Eye (tissue), 1 donor: Measurements from ENCODE around the gene BMP10.
"Not testable (repeated sequence)": the region's sequence is repeated elsewhere in the genome, so short reads cannot be mapped to it uniquely, and the experiment has no call there.

Experiments
- DNase-seq: peaks from one replicate; pipeline ENCODE4 v3.0.0-alpha.2; 2015

BMP10 gene, protein sequence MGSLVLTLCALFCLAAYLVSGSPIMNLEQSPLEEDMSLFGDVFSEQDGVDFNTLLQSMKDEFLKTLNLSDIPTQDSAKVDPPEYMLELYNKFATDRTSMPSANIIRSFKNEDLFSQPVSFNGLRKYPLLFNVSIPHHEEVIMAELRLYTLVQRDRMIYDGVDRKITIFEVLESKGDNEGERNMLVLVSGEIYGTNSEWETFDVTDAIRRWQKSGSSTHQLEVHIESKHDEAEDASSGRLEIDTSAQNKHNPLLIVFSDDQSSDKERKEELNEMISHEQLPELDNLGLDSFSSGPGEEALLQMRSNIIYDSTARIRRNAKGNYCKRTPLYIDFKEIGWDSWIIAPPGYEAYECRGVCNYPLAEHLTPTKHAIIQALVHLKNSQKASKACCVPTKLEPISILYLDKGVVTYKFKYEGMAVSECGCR

DNA sequence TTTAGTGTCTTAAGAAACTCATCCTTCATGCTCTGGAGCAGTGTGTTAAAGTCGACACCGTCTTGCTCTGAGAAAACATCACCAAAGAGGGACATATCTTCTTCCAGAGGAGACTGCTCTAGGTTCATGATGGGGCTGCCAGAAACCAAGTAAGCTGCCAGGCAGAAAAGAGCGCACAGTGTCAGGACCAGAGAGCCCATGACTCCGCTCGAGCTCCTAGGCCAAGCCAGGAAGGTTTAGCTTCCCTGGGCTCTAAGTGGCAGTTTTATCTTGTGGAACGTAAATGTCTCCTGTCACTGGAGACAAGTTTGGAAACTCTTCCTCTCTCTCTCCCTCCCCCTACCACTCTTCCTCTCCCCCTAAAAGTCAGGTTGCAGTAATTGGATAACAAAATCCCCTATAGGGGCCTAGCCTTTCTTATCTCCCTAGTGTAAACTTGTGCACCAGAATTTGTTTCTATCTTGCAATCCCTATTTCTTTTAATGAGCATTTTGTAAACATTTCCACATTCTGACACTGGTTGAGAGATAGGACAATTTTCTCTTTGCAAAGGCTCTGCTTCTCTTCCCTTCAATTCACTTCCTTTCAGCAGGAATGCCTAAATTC is at the start of gene BMP10:
Gene BMP10, minus strand, starts transcription at position 239 of the 606 bp plus-strand sequence. Its CDS starts 39 bp downstream, at position 200.
- DNase-seq, result no peak

DNA sequence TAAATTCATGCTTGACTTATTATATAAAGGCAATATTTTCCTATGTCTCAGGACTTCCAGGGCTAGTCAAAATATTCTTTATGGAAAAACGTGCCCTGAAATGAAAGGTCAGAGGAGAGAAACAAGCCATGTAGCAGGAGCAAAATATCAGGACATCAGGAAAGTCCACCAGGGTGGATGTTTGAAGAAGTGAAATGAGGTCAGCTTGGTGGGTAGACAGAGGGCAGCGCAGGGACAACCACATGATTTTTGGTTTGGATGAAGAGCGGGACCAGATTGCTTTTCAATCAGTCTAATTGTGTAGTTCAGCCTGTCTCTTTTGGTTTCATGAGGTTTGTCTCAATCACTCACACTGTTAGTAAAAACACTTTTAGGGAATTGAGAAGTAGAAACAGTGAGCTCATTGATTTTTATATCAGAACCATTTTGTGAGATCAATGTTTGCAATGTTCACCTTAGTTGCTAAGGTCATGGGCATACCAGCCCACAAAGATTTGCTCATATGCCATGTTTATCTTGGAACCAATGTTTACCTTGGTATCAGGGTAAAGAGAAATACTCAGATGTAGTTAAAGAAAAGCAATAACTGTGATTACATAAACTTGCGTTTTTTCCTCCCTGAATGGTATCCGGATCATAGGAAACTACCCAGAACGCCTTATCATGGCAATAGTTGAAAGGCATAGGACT is 49.4 kb upstream of the BMP10 start:
- DNase-seq, result no peak

DNA sequence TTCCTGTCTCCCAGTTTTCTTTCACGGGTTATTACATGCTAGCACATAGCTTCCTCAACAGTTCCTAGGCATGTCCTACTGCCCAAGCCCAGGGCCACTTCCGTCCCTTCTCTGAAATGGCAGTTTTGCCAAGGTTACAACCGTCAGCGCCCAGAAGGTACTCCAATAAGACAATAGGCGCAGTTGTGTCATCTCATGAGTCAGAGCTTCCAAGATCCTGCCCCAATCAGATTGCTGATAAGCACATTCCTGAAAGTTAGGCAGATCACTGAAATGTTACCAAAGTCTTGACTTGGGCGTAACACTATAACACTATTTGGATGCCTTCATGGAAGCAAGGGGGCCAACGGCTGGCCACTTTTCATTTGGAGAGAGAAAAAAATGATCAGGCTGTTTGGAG is 47.3 kb upstream of the BMP10 start:
- no peak for DNase-seq

DNA sequence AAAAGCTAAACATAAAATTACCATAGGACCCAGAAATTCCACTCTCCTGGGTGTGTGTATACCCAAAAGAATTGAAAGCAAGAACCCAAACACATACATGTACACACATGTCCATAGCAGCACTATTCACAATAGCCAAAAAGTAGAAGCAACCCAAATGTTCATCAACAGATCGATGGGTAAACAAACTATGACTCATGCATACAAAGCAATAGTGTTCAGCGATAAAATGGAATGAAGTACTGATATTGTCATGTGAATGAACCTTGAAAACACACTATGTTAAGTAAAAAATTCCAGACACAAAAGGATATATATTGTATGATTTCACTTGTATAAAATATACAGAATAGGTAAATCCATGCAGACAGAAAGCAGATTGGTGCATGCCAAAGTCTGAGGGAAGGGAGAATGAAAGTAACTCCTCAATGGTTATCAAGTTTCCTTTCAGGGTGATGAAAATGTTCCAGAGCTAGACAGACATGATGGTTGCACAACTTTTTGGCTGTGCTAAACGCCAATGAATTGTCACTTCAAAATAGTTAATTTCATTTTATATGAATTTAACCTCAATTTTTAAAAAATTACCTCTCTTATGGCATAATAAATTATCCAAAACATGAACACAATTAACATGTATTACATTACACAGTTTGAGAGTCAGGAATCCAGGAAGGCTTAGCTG is 46.0 kb upstream of the BMP10 start:
- DNase-seq, result no peak

DNA sequence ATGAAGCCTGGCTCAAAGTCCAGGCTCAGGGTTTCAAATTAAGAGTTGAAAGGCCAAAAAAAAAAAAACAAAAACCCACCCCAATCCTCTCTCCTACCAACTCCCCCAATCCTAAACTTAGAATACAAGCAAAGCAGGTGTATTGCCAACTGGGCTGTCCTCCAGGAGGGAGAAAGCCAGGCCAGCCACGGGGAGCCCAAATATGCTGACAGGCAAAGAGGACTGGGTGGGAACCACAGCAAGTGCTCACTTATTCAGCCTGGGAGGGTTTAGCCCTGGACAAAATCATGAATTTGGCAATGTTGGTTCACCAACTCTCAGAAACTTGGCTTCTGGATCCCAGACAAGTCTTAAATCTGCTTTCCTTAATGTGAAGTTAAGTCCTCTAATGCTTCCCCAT is 45.0 kb upstream of the BMP10 start:
- DNase-seq, result no peak

DNA sequence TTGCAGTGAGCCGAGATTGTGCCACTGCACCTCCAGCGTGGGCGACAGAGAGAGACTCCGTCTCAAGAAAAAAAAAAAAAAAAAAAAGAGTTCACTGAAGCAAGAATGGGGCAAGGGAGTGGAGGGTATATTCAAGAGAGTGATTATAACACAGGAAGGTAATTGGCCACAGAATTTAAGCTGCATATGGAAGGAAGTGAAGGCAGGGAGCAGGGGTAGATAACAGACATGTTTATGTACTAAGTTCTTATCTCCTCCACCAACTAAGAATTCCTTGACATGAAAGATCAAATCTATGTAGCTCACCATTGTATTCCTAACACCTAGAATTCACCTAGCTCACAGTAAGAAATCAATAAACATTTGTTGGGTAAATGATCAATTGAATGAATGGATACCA is 44.2 kb upstream of the BMP10 start:
- DNase-seq, result no peak

DNA sequence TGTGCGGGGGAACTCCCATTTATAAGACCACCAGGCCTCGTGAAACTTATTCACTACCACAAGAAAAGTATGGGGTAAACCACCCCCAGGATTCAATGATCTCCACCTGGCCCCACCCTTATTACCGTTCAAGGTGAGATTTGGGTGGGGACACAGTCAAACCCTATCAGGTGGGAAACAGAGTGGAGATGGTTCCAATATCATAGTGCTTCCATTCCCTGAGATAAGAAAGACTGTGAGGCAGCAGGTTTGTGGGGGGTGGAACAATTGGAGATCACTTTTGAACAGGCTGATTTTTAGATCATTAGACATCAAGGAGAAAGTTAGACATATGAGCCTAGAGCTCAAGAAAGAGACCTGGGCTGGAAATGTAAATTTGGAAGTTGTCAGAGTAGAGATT is 42.2 kb upstream of the BMP10 start:
- DNase-seq, result no peak

DNA sequence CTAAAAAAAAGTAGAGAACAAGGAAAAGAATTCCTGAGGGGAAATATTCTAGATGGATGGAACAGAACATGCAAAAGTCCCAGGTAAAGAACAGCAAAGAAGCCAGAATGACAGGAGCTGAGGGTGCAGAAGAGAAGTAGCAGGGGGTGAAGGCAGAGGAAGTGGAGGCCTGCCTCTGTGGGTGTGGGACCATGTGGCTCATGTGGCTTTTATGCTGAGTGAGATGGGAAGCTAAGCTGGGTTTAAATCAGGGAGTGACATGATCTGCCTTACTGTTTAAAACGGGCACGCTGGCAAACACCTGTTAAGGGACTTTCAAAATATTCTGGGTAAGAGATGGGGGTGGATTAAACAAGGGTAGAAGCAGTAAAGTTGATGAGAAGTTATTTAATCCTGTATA is 41.5 kb upstream of the BMP10 start:
- DNase-seq, result no peak

DNA sequence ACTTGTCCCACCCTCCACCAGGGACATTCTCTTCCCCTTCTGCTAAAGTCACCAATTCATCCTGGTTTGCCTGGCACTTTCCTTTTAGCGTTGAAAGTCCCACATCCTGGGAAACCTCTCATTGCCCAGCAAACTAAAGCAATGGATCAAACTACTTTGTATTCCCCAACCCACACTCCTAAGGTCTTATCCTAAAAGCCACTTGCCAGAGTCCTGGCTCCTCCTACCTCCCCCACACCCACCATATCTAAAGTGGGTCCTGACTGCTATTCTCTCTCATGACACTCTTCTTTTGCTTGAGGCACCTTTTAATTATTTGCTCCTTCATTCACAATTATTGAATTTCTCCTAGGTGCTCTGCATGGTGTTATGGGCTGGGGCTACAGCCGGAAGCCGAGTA is 40.9 kb upstream of the BMP10 start:
- no peak for DNase-seq

DNA sequence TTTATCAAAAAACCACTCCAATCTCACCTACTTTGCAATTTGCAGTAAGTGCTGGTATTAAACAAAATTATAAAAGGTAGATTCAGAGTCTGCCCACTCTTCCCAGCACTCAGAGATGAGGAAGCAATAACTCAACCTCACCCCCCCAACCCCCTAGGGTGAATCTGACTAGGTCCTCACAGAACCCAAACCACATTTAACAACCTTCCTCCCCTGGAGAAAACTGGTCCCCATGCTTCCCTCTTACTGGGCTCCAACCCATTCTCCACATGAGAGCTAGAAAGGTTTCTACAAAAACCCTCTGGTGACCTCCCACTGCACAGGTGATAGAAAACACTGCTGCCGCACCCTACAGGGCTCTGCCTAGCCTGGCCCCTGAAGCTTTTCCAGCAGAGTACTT is 40.5 kb upstream of the BMP10 start:
- no peak for DNase-seq

DNA sequence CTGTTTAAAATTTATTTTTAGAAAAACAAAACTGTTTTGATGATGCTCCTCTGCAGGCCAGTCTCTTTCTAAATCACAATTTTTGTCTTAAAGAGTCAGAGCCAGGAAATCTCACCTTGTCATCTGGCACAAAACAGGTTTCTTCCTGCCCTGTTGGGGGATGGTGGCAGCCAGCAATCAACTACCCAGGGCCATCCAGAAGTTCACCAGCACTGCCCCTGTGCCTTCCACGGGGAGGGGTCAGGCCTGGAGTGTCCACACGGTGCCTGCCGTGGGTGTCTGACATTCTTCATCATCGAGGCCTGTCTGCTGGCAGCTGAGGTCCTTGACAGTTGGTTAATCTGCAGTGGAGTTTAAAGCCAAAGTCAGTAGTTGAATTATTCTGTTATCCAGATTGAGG is 40.0 kb upstream of the BMP10 start:
- no peak for DNase-seq

DNA sequence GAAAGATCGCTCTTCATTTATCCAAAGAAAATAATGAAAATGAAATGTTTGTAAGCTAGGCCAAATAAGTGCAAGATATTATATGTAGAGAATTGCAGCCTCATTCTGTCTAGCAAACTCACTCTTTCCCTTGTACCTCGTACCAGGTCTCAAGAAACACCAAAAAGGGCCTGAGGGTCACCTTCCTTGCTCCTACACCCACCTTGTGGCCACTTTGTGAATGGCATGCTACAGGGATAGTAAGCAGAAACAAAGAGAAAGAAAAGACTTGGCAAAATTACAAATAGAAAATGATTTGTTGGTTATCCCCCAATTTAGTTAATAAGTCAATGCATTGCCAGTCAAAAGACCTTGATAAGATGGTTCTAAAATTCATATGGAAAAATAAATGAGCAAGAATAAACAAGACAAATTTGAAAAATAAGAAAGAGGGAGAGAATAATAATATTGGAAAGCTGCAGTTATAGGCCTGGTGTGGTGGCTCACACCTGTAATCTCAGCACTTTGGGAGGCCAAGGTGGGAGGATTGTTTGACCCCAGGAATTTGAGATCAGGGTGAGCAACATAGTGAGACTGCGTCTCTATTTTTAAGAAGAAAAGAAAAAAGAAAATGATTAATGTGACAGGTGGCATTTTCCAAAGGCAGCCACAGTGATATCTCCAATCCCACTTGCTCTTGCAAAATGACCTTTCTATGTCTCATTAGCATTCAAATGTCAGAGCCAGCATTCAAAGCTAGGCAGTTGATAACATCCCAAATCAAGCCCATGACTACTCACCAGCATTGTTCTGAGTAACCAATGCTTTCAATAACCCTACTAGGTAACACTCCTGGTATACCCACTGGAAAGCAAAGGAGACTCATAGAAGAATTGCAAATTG is 38.8 kb upstream of the BMP10 start:
- DNase-seq, result peak; percentile 91

DNA sequence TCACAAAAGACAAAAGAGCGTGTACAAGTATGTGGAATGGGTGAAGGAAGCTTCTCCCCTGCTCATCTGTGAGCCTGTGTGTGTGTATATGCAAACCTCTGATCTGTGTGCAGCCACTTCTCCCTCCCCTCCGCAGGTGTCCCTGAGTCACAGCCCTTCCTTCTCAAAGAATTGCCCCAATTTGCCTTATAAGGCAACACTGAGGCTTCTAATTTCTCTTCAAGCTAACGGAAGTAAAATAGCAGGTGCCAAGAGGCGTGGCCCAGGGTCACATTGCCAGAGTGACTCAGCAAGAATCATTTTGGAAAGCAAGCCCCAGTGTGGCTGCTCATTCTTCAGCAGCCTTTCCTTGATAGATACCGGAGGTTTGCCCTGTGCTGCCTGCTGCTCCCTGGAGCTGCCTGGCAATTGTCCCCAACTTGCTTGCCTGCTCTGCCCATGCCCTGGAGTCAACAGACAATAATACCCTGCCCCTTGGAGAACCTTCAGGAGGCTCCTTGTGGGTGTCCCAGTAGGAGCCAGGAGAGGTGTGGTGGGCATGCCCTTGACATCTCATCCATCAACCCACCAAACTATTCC is 37.3 kb upstream of the BMP10 start:
- peak; percentile 7 for DNase-seq

DNA sequence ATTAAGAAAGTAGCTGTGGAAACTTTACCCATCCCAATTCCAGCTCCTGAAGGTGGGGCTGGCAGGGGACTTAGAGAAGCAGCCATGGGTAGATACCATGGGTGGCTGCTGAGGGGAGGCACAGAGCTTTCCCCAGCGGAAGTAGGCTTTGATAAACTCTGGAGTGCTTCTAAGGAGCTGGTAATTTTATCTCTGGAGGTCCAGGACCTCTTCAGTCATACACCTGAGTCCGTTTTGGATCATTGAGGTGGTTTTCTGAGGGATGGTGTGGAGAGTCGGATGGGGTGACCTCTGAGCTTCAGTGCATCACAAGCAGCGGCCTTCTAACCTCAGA is 36.7 kb upstream of the BMP10 start:
- DNase-seq, result no peak

DNA sequence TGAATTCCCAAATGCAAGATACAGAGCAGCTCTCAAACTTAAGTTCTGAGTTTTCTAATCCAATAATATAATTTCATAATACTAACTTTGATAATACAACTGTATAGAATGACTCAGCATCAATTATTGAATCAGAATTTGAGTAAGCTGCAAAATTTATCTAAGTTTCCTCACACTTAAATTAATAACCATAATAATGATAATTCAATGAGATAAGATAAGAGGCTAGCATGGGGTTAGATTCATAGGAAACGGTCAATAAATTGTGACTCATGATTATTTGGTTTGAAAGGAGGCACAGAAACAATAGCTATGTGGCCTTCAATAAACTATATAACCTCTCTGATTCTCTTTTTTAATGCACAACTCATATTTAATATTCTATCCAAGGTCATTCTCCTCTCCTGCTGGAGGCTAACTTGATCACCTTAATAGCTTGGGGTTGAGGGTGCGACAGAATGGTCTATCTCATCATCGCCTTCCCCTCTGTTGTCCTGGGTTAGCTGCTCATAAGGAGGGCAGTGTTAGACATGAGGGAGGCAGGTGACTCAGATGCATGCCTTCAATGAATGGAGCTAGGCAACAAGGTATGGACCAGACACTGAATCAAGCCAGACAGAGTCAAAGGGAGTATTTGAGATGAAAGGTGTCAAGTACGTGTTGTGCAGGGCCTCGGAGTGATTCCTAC is 36.2 kb upstream of the BMP10 start:
- no peak for DNase-seq

DNA sequence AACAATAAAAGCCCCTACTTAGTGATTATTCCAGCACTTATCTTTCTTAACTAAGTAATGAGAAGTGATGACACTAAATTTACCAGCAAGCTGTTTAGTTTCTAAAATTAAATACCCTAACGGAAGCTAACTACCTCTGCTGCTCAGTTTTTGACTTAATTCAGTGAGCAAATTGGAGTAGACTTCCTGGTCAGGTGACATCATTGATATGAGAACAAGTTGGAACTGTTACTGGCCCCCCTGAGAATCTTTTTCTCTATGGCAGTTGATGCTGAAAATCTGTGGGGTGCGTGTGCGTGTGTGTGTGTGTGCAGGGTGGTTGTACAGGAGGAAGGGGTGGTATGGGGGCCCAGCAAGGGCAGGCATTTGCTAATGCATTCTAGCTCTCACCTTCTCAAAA is 35.5 kb upstream of the BMP10 start:
- DNase-seq, result no peak

DNA sequence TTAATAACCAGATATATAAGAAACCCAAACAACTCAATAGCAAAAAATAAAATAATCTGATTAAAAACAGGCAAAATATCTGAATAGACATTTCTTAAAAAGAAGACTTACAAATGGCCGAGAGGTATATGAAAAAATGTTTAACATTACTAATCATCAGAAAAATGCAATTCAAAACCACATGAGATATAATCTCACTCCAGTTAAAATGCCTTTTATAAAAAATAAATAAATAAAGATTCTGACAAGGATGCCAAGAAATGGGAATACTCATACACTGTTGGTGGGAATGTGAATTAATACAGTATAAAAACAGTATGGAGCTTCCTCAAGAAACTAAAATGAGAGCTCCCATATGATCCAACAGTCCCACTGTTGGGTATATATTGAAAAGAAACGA is 33.9 kb upstream of the BMP10 start:
- no peak for DNase-seq

DNA sequence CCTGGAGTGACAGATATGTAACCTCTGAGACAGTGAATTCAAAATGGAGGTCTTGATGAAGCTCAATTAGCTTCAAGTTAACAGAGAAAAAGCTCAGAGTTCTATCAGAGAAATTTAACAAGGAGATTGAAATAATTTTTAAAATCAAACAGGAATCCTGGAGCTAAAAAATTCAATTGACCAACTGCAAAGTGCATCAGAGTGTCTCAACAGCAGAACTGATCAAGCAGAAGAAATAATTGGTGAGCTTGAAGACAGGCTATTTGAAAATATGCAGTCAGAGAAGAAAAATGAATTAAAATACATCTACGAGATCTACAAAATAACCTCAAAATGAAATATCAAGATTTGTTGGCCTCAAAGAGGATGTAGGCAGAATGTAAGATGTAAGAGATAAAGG is 30.4 kb upstream of the BMP10 start:
- DNase-seq, result no peak

DNA sequence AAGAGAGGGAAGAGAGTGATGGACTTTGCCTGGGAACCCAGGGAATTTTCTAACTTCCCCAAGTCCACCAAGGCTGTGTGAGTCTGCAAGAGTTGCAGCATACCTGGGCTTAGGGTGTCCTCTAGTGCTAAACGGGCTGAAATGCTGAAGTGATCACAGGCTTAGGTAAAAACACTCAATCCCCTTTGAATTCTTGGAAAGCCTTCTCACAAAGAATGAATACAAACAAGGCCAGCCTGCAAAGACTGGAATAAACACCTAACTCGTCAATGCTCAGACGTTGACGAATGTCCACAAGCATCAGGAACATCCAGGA is 30.0 kb upstream of the BMP10 start:
- no peak for DNase-seq

DNA sequence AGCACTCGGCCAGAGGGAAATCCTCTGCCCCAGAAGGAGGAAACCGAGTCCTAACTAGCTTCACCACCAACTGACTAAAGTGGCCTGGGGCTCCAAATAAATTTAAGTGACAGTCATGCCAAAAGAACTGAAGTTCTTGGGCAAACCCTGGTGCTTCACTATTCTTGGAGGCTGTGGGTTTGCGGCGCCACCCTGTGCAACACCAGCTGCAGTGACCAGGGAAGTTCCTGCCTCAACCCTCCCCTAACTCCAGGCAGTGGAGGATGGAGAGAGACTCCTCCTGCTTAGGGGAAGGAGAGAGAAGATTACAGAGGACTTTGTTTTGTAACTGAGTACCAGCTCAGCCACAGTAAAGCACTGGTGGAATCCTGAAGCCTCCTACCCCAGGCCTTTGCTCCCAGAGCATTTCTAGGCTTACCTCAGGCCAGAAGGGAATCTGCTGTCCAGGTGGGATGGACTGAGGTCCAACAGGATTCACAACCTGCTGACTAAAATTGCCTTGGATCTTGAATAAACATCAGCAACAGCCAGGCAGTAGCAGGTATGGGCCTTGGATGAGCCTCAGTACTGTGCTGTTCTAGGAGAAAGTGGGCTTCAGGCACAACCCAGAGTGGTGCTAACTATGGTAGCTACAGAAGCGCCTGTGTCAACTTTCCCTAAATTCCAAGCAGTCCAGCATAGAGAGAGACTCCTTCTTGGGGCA is 29.4 kb upstream of the BMP10 start:
- no peak for DNase-seq

DNA sequence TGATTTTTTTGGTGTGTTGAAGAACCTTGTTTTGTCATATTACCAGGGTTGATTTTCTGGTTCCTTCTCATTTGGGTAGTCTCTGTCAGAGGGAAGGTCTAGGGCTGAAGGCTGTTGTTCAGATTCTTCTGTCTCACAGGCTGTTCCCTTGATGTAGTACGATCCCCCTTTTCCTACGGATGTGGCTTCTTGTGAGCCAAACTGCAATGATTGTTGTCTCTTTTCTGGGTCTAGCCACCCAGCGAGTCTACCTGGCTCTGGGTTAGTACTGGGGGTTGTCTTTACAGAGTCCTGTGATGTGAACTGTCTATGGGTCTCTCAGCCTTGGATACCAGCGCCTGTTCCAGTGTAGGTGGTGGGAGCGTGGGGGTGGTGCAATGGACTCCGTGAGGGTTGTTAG is 24.8 kb upstream of the BMP10 start:
- DNase-seq, result not testable (repeated sequence)
